OCI-LY7 (cell line): ENCODE data around the gene GAST. TPM values are rescaled to one million over a fixed set of nuclear protein-coding genes. Genes with fewer than 3 reads are reported as not detected.

Experiments
- BruUV-seq: library from RNA; stranded (reverse); fragments of 400-500 nt; replicated peaks from 2 replicates; lab custom pipeline; 2021; lab: Mats Ljungman, UMichigan
- CTCF ChIA-PET: fragments of 300-600 bp; sonication (Branson Sonifier 250); formaldehyde crosslinking; loops from one replicate; lab custom pipeline; 2022; ENCODE audit warnings: antibody characterized with exemption; ENCODE audit not compliant: unreplicated experiment; lab: Charles Lee
- POLR2A ChIA-PET: fragments of 300-600 bp; sonication (Branson Sonifier 250); formaldehyde crosslinking; loops from one replicate; lab custom pipeline; 2022; ENCODE audit warnings: antibody characterized with exemption; lab: Charles Lee
- DNase-seq: peaks from one replicate; pipeline ENCODE4 v3.0.0-alpha.2; 2015; ENCODE audit warnings: low spot score
- H2AFZ ChIP-seq: fragments of 200-600 bp; sonication (generic), shearing (Covaris generic); 2 replicates; pipeline ENCODE4 v1.6.1; 2014; ENCODE audit warnings: mild to moderate bottlenecking, antibody characterized with exemption, low read length, moderate library complexity
- H3K27ac ChIP-seq: fragments of 200-600 bp; sonication (generic); 2 replicates; pipeline ENCODE4 v1.5.1; 2014; ENCODE audit warnings: mixed run types, low read depth, mild to moderate bottlenecking, moderate library complexity, low read length, inconsistent platforms; ENCODE audit not compliant: poor library complexity, severe bottlenecking
- H3K36me3 ChIP-seq: fragments of 200-600 bp; sonication (generic); 2 replicates; pipeline ENCODE4 v1.6.1; 2014; ENCODE audit warnings: mild to moderate bottlenecking, antibody characterized with exemption, low read length, moderate library complexity, mixed read lengths; ENCODE audit not compliant: insufficient read depth
- H3K4me1 ChIP-seq: fragments of 200-600 bp; sonication (generic); 2 replicates; pipeline ENCODE4 v1.5.1; 2014; ENCODE audit warnings: mild to moderate bottlenecking, low read length; ENCODE audit not compliant: insufficient read depth, poor library complexity, severe bottlenecking
- H3K4me2 ChIP-seq: fragments of 200-600 bp; sonication (generic); 2 replicates; pipeline ENCODE4 v1.6.1; 2014; ENCODE audit warnings: mild to moderate bottlenecking, low read length
- H3K4me3 ChIP-seq: fragments of 200-600 bp; sonication (generic); 2 replicates; pipeline ENCODE4 v1.5.1; 2014; ENCODE audit warnings: mild to moderate bottlenecking, low read depth, low read length; ENCODE audit not compliant: poor library complexity, severe bottlenecking
- H3K79me2 ChIP-seq: fragments of 200-600 bp; sonication (generic); 2 replicates; pipeline ENCODE4 v1.6.1; 2016; ENCODE audit warnings: low read depth, mild to moderate bottlenecking, low read length, moderate library complexity, mixed read lengths; ENCODE audit not compliant: insufficient read depth
- H3K9me2 ChIP-seq: fragments of 200-600 bp; sonication (generic); 2 replicates; pipeline ENCODE4 v1.6.1; 2016; ENCODE audit warnings: mild to moderate bottlenecking, low read length, mixed read lengths; ENCODE audit not compliant: insufficient read depth
- H3K9me3 ChIP-seq: fragments of 200-600 bp; sonication (generic); 2 replicates; pipeline ENCODE4 v1.6.1; 2014; ENCODE audit warnings: mild to moderate bottlenecking, mixed run types, low read length, mixed read lengths
- H4K20me1 ChIP-seq: fragments of 200-600 bp; sonication (generic); 2 replicates; pipeline ENCODE4 v1.6.1; 2014; ENCODE audit warnings: mild to moderate bottlenecking, antibody characterized with exemption, low read length, moderate library complexity, mixed read lengths; ENCODE audit not compliant: insufficient read depth
- CTCF ChIP-seq: fragments of 200-600 bp; sonication (generic); conservative IDR thresholded peaks from 2 replicates; pipeline ENCODE4 v1.5.1; 2014; ENCODE audit warnings: mild to moderate bottlenecking, antibody characterized with exemption, low read length, moderate library complexity, mixed read lengths
- EZH2phosphoT487 ChIP-seq: fragments of 200-600 bp; sonication (generic); IDR thresholded peaks from 2 replicates; pipeline ENCODE4 v1.6.1; 2018; ENCODE audit warnings: low read depth, borderline replicate concordance, mild to moderate bottlenecking, mixed run types, antibody characterized with exemption, low read length, moderate library complexity, mixed read lengths
- intact Hi-C: fragments of 100-400 bp; cut with micrococcal nuclease; formaldehyde crosslinking; loops from one replicate; pipeline ENCODE4 v1.10.0; 2022; ENCODE audit not compliant: unreplicated experiment
- small RNA-seq: library from RNA; depleted of rRNA; stranded (forward); fragments of <200 nt; gene quantifications from one replicate; pipeline ENCODE3, GENCODE V24; 2014
- total RNA-seq, 2 experiments: library from RNA; depleted of rRNA in 1 of 2; stranded (reverse); fragments of >200 nt in 1 of 2; shearing (Covaris generic) in 1 of 2; gene quantifications; 2 replicates each; pipeline ENCODE4 v1.2.3, GENCODE V29; 2014 to 2022

GAST gene
- total RNA-seq, 2 experiments from 2014 or later, result not detected

GRCh38 chr17:41762391-41762790, 50.3 kb downstream of the GAST start:
- Histone ChIP-seq H2AFZ (no peak overlapping the region), H3K4me3 (no peak overlapping the region), H3K9me2 (no peaks in the 10 kb centered on the region), H3K79me2 (no peaks in the 10 kb centered on the region), H3K9me3 (no peaks in the 10 kb centered on the region), H3K36me3 (peaks cover 58% of the 10 kb centered on the region), H3K4me1 (no peaks in the 10 kb centered on the region), H3K27ac (no peak overlapping the region), H4K20me1 (no peaks in the 10 kb centered on the region), H3K4me2 (no peak overlapping the region)
- CTCF ChIA-PET, result no interaction called here
- intact Hi-C loops, result no loop called here
- no peak for DNase-seq
- POLR2A ChIA-PET, result no interaction called here
- BruUV-seq, result no TSS peak
- TF ChIP-seq EZH2phosphoT487, result no peak
- TF ChIP-seq CTCF, result no peak

DNA sequence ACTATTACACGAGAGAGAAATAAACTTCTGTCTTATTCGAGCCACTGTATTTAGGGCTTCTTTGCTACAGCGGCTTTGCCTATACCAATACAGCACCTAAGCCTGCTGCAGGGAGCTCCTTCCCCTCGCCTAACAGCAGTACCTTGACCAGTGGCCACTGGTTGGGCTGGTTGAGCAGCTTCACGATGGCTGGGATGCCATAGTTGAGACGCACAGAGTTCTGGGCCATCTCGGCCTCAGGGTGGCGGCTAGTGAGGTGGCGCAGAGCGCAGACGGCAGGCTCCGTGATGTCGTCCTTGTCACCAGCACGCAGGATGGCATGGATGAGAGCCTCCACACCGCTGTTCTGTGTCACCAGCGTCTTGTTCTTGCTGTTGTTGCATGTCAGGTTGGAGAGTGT, 50.7 kb downstream of the GAST start:
- POLR2A ChIA-PET, result no interaction called here
- no peaks in the 10 kb centered on the region for H4K20me1 ChIP-seq
- H3K4me1 ChIP-seq, result no peaks in the 10 kb centered on the region
- H3K79me2 ChIP-seq, result no peaks in the 10 kb centered on the region
- no peak for DNase-seq
- TF ChIP-seq EZH2phosphoT487 (no peak), CTCF (no peak)
- no peak overlapping the region for H2AFZ ChIP-seq
- CTCF ChIA-PET, result no interaction called here
- H3K9me3 ChIP-seq, result no peaks in the 10 kb centered on the region
- intact Hi-C loops, result no loop called here
- no TSS peak for BruUV-seq
- peaks cover 58% of the 10 kb centered on the region for H3K36me3 ChIP-seq
- no peak overlapping the region for H3K4me2 ChIP-seq
- no peak overlapping the region for H3K27ac ChIP-seq
- H3K4me3 ChIP-seq, result no peak overlapping the region
- no peaks in the 10 kb centered on the region for H3K9me2 ChIP-seq

DNA sequence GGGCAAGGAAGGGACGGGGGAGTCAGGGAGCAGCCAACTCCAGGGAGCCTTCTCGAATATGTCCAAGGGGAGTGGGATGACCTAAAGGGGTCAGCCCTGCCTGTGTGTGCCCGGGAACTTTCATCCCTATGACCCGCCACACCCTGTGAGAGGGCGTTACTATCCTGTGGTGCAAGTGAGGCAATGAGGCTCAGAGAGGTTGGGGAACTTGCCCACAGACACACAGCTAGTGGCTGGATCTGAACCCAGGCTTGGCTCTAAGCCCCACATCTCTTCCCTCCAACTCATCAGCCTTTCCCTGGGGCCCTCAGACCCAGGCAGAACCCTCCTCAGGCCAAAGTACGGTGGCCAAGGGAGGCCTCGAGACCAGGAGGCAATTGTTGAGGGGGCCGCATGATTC, 51.2 kb downstream of the GAST start:
- intact Hi-C loops, result no loop called here
- Histone ChIP-seq H3K27ac (no peak overlapping the region), H3K9me2 (no peaks in the 10 kb centered on the region), H3K36me3 (peaks cover 55% of the 10 kb centered on the region), H3K4me1 (no peaks in the 10 kb centered on the region), H3K79me2 (no peaks in the 10 kb centered on the region), H3K9me3 (no peaks in the 10 kb centered on the region), H3K4me2 (no peak overlapping the region), H2AFZ (no peak overlapping the region), H3K4me3 (no peak overlapping the region), H4K20me1 (no peaks in the 10 kb centered on the region)
- ChIA-PET CTCF (no interaction called here), POLR2A (interaction anchor here (0.9 kb wide), 1 partner anchor 328 kb away, joined by 4 read pairs; no protein-coding TSS in a partner anchor)
- no TSS peak for BruUV-seq
- no peak for DNase-seq
- TF ChIP-seq CTCF, result no peak
- TF ChIP-seq EZH2phosphoT487, result no peak

Small RNAs within 50 kb of the gene (small RNA-seq; reads per million reads assigned to genes)
- gene RN7SL399P (not detected), gene RNA5SP442 (8.4 reads per million, percentile 95 among the genes with 10 or more reads in this experiment)

Other genes with a start within 250 kb of the GAST start
- gene KRT32, start 244.9 kb upstream of the GAST start, total RNA-seq (2014; rRNA removed; shearing (Covaris generic)), result not detected in 2 replicates
- gene KRT32, start 244.9 kb upstream of the GAST start, total RNA-seq (2022), result not detected in 2 replicates
- gene KRT35, start 231.2 kb upstream of the GAST start, total RNA-seq (2014; rRNA removed; shearing (Covaris generic)), result not detected in 2 replicates
- gene KRT35, start 231.2 kb upstream of the GAST start, total RNA-seq (2022), result not detected in 2 replicates
- gene KRT36, start 222.4 kb upstream of the GAST start, total RNA-seq (2014; rRNA removed; shearing (Covaris generic)), result not detected in 2 replicates
- not detected in 2 replicates for gene KRT36, start 222.4 kb upstream of the GAST start, total RNA-seq (2022)
- not detected in 2 replicates for gene KRT13, start 206.7 kb upstream of the GAST start, total RNA-seq (2014; rRNA removed; shearing (Covaris generic))
- not detected in 2 replicates for gene KRT13, start 206.7 kb upstream of the GAST start, total RNA-seq (2022)
- gene KRT15, start 193.4 kb upstream of the GAST start, total RNA-seq (2014; rRNA removed; shearing (Covaris generic)), result not detected in 2 replicates
- not detected in 2 replicates for gene KRT15, start 193.4 kb upstream of the GAST start, total RNA-seq (2022)
- gene KRT19, start 184.0 kb upstream of the GAST start, total RNA-seq (2014; rRNA removed; shearing (Covaris generic)), result not detected in 2 replicates
- not detected in 2 replicates for gene KRT19, start 184.0 kb upstream of the GAST start, total RNA-seq (2022)
- not detected in 2 replicates for gene KRT9, start 140.3 kb upstream of the GAST start, total RNA-seq (2014; rRNA removed; shearing (Covaris generic))
- not detected in 2 replicates for gene KRT9, start 140.3 kb upstream of the GAST start, total RNA-seq (2022)
- gene KRT14, start 125.4 kb upstream of the GAST start, total RNA-seq (2014; rRNA removed; shearing (Covaris generic)), result not detected in 2 replicates
- 0.30 and 0.82 TPM in 2 replicates for gene KRT14, start 125.4 kb upstream of the GAST start, total RNA-seq (2022)
- not detected in 2 replicates for gene KRT16, start 99.6 kb upstream of the GAST start, total RNA-seq (2014; rRNA removed; shearing (Covaris generic))
- gene KRT16, start 99.6 kb upstream of the GAST start, total RNA-seq (2022), result not detected in 2 replicates
- not detected in 2 replicates for gene KRT17, start 87.8 kb upstream of the GAST start, total RNA-seq (2014; rRNA removed; shearing (Covaris generic))
- 0.70 and 2.1 TPM in 2 replicates for gene KRT17, start 87.8 kb upstream of the GAST start, total RNA-seq (2022)
- gene EIF1, start 23.4 kb upstream of the GAST start, total RNA-seq (2014; rRNA removed; shearing (Covaris generic)), result 123 and 145 TPM in 2 replicates
- gene EIF1, start 23.4 kb upstream of the GAST start, total RNA-seq (2022), result 659 and 705 TPM in 2 replicates
- gene HAP1, start 22.3 kb downstream of the GAST start, total RNA-seq (2014; rRNA removed; shearing (Covaris generic)), result 0.10 and 0.19 TPM in 2 replicates
- gene HAP1, start 22.3 kb downstream of the GAST start, total RNA-seq (2022), result 0.22 and 0.55 TPM in 2 replicates
- gene JUP, start 74.4 kb downstream of the GAST start, total RNA-seq (2014; rRNA removed; shearing (Covaris generic)), result 29.9 and 40.5 TPM in 2 replicates
- gene JUP, start 74.4 kb downstream of the GAST start, total RNA-seq (2022), result 62.0 and 69.3 TPM in 2 replicates
- gene P3H4, start 99.6 kb downstream of the GAST start, total RNA-seq (2014; rRNA removed; shearing (Covaris generic)), result 0.08 TPM in 1 of 2 replicates, not detected in the other
- 2.2 and 2.6 TPM in 2 replicates for gene P3H4, start 99.6 kb downstream of the GAST start, total RNA-seq (2022)
- 1.5 TPM in 1 of 2 replicates, not detected in the other for gene FKBP10, start 100.7 kb downstream of the GAST start, total RNA-seq (2014; rRNA removed; shearing (Covaris generic))
- 7.3 and 7.8 TPM in 2 replicates for gene FKBP10, start 100.7 kb downstream of the GAST start, total RNA-seq (2022)
- gene NT5C3B, start 123.9 kb downstream of the GAST start, total RNA-seq (2014; rRNA removed; shearing (Covaris generic)), result 0.16 TPM in 1 of 2 replicates, not detected in the other
- 10.0 and 12.1 TPM in 2 replicates for gene NT5C3B, start 123.9 kb downstream of the GAST start, total RNA-seq (2022)
- gene KLHL10, start 125.5 kb downstream of the GAST start, total RNA-seq (2014; rRNA removed; shearing (Covaris generic)), result not detected in 2 replicates
- gene KLHL10, start 125.5 kb downstream of the GAST start, total RNA-seq (2022), result not detected in 2 replicates
- gene KLHL11, start 153.1 kb downstream of the GAST start, total RNA-seq (2014; rRNA removed; shearing (Covaris generic)), result 29.9 and 35.4 TPM in 2 replicates
- 20.5 and 20.9 TPM in 2 replicates for gene KLHL11, start 153.1 kb downstream of the GAST start, total RNA-seq (2022)
- gene ACLY, start 206.6 kb downstream of the GAST start, total RNA-seq (2014; rRNA removed; shearing (Covaris generic)), result 102 and 105 TPM in 2 replicates
- 203 and 222 TPM in 2 replicates for gene ACLY, start 206.6 kb downstream of the GAST start, total RNA-seq (2022)
- gene ODAD4, start 218.3 kb downstream of the GAST start, total RNA-seq (2014; rRNA removed; shearing (Covaris generic)), result 1.1 and 3.2 TPM in 2 replicates
- gene ODAD4, start 218.3 kb downstream of the GAST start, total RNA-seq (2022), result 1.3 TPM in 2 replicates